Cardiac muscle cell (in vitro differentiated cells and primary cell): ENCODE data around the gene SHISA6. TPM values are rescaled to one million over a fixed set of nuclear protein-coding genes. Genes with fewer than 3 reads are reported as not detected.

Experiments used
- DNase-seq, 2 donors: peaks; one replicate each; pipeline versions ENCODE4 v3.0.0 to v3.0.0-alpha.2; 2010 to 2017; ENCODE audit warnings: low read depth in 1 of 2, low spot score in 1 of 2
- H3K27ac ChIP-seq: fragments of 200-600 bp; sonication (generic); 2 replicates; pipeline ENCODE4 v1.5.1; 2016
- H3K27me3 ChIP-seq: fragments of 200-600 bp; sonication (generic); 2 replicates; pipeline ENCODE4 v1.6.0; 2016; ENCODE audit warnings: control low read depth
- H3K36me3 ChIP-seq: fragments of 200-600 bp; sonication (generic); 2 replicates; pipeline ENCODE4 v1.5.1; 2016; ENCODE audit warnings: control low read depth
- H3K4me1 ChIP-seq: fragments of 200-600 bp; sonication (generic); 2 replicates; pipeline ENCODE4 v1.8.1; 2017; ENCODE audit warnings: low read depth, mild to moderate bottlenecking, mixed run types
- H3K4me3 ChIP-seq: fragments of 200-600 bp; sonication (generic); 2 replicates; pipeline ENCODE4 v1.5.1; 2016; ENCODE audit warnings: mild to moderate bottlenecking
- H3K9me3 ChIP-seq: fragments of 200-600 bp; sonication (generic); 2 replicates; pipeline ENCODE4 v1.5.1; 2017; ENCODE audit warnings: low read depth, mild to moderate bottlenecking, control low read depth
- CTCF ChIP-seq: IDR thresholded peaks from 2 replicates; pipeline ENCODE4 v1.5.1; 2012; ENCODE audit warnings: low read depth, mild to moderate bottlenecking, low read length
- polyA plus RNA-seq: library from polyadenylated mRNA; unstranded; fragments of >200 nt; fragmentation: Nextera tagmentation; extraction: Ambion mirVana; gene quantifications from 2 replicates; pipeline ENCODE4 v1.2.1, GENCODE V29; 2016
- total RNA-seq: library from RNA; depleted of rRNA; stranded (reverse); fragments of >200 nt; gene quantifications from 2 replicates; pipeline ENCODE4 v1.2.3, GENCODE V29; 2016

SHISA6 gene
- total and polyA plus RNA-seq, 2 experiments from 2014 or later = 0.17 to 0.45 TPM

DNA sequence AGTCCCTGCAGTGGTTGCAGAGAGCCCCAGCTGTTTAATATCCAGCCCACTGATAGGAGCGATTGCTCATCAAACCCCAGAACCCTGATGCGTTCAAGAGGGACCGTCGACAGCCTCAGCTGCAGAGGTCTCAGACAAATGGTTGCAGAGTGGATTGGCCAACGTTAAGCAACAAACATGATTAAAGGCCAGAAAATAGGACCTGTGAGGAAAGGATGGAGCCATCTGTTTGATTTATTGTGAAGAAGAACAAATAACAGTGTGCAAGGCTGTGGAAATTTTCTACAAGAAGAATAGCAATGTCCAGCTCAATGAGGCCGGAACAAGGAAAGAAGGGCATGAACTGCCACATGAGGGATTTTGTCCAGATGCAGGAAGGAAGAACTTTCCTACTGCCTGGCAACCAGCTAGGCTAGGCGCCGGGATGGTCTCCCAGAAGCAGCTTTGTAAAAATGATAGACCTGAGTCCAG is 218.9 kb downstream of the SHISA6 start:
- H3K27me3 ChIP-seq = no peaks in the 10 kb centered on the region
- H3K27ac ChIP-seq = no peak overlapping the region
- H3K4me1 ChIP-seq = no peaks in the 10 kb centered on the region
- no peak overlapping the region for H3K4me3 ChIP-seq
- TF ChIP-seq CTCF = no peak
- no peaks in the 10 kb centered on the region for H3K36me3 ChIP-seq
- no peaks in the 10 kb centered on the region for H3K9me3 ChIP-seq
- DNase-seq = peak in 1 of 2 donors; percentile 19

DNA sequence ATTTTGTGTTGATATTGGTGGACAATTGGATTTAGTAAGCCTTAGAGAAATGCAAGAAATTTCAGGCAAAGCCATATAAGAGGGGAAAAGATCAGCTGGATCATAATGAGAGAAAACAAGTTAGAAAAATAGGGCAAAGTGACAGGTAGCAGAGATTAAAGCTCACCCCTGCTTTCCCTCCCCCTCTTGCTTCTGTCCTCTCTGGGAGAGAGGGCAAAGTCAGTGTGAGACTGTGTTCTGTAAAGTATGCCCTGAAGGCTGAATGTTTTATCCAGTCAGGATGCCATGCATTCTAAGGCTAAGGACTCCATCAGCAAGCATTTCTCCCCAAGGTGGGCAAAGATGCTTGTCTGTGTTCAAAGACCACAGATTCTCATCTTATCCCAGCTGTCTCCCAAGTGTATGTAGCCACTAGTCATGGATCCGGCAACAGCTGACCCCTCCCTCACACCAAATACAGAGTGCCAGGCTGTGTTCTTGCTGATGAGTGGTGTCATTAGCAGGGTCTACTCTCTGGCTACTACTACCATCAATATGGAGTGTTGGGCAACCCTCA is 221.1 kb downstream of the SHISA6 start:
- Histone ChIP-seq H3K27ac (no peak overlapping the region), H3K4me3 (no peak overlapping the region), H3K27me3 (no peaks in the 10 kb centered on the region), H3K9me3 (no peaks in the 10 kb centered on the region), H3K36me3 (no peaks in the 10 kb centered on the region), H3K4me1 (no peaks in the 10 kb centered on the region)
- no peak for DNase-seq
- no peak for TF ChIP-seq CTCF

- DNase-seq = no peak
- Histone ChIP-seq H3K27me3 (no peaks in the 10 kb centered on the region), H3K27ac (no peak overlapping the region), H3K9me3 (no peaks in the 10 kb centered on the region), H3K36me3 (no peaks in the 10 kb centered on the region), H3K4me1 (no peaks in the 10 kb centered on the region), H3K4me3 (no peak overlapping the region)
- TF ChIP-seq CTCF = no peak
These were observed 226.6 kb downstream of the SHISA6 start for GRCh38 chr17:11467639-11468038.

DNA sequence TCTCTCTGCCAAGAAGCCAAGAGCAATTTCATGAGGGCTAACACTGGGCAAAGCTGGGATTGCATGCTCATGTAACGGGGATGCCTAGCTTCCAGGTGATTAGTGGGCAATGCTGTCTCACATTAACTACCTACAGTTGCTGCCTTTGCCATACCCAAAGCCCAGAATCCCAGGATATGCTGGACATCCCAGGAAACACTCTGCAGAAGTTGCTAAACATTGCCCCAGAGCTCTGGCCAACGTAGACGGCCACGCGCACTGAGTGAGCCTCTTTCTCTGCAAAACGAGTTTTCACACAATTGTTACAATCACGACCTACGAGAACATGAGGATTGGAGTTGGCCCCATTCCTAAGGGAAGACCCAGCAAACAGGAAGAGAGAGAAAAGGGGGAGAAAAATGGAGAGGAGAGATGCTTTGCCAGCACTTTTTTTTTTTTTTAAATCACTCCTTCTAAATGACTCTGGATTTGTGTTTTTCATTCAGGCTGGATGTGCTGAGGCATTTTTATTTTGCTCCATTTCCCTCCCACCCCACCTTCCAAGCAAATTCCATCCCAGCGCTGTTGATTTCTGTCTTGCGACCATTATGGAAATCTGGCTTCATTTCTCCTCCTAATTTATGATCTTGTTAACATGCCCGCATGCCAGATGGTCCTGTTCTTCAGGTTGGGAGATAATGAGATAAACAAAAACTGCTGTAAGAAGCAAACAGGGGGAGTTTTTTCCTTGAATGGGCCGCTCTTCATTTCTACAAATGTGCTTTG is 244.5 kb downstream of the SHISA6 start:
- DNase-seq = no peak

More for the DNA sequence above, 244.5 kb downstream of the SHISA6 start:
- peaks cover 25% of the 10 kb centered on the region for H3K27me3 ChIP-seq
- H3K9me3 ChIP-seq = no peaks in the 10 kb centered on the region
- no peak overlapping the region for H3K27ac ChIP-seq
- H3K4me1 ChIP-seq = peaks cover 9% of the 10 kb centered on the region
- TF ChIP-seq CTCF = no peak
- H3K36me3 ChIP-seq = no peaks in the 10 kb centered on the region
- no peak overlapping the region for H3K4me3 ChIP-seq
